HL-60 (cell line): ENCODE results near the gene PRKD1.

ENCODE experiments used
- DNase-seq, 2 experiments: peaks; one replicate each; pipeline ENCODE4 v3.0.0-alpha.2; 2010 to 2020; ENCODE audit warnings: low read depth in 1 of 2, low spot score in 1 of 2
- H3K27ac ChIP-seq: fragments of 250-450 bp; sonication (Bioruptor Pico); replicated peaks from 2 replicates; pipeline ENCODE4 v1.5.1; 2020; ENCODE audit warnings: mild to moderate bottlenecking, moderate library complexity
- H3K27me3 ChIP-seq: fragments of 250-450 bp; sonication (Bioruptor Pico); 2 replicates; pipeline ENCODE4 v1.5.1; 2021; ENCODE audit warnings: mild to moderate bottlenecking, moderate library complexity; ENCODE audit not compliant: insufficient read depth, poor library complexity, severe bottlenecking
- H3K4me3 ChIP-seq: replicated peaks from 2 replicates; pipeline ENCODE4 v1.5.1; 2011; ENCODE audit warnings: mild to moderate bottlenecking, control low read depth, low read length; ENCODE audit not compliant: insufficient read depth
- GABPA ChIP-seq: IDR thresholded peaks from 2 replicates; pipeline ENCODE4 v1.6.1; 2012; ENCODE audit warnings: low read depth
- POLR2AphosphoS5 ChIP-seq: IDR thresholded peaks from 2 replicates; pipeline ENCODE4 v1.6.1; 2012; ENCODE audit warnings: low read depth
- SPI1 ChIP-seq: IDR thresholded peaks from 2 replicates; pipeline ENCODE4 v1.6.1; 2012; ENCODE audit warnings: low read depth, mild to moderate bottlenecking, borderline replicate concordance
- TF ChIP-seq, protein P1 (sequence below): IDR thresholded peaks from 2 replicates; pipeline ENCODE4 v1.6.1; 2012; ENCODE audit warnings: low read depth; ENCODE audit not compliant: insufficient replicate concordance
- TF ChIP-seq, protein P2 (sequence below): IDR thresholded peaks from one replicate; pipeline ENCODE4 v1.5.1; 2011; ENCODE audit warnings: low read length, control low read depth, inconsistent platforms; ENCODE audit not compliant: insufficient read depth

PRKD1 gene

DNA sequence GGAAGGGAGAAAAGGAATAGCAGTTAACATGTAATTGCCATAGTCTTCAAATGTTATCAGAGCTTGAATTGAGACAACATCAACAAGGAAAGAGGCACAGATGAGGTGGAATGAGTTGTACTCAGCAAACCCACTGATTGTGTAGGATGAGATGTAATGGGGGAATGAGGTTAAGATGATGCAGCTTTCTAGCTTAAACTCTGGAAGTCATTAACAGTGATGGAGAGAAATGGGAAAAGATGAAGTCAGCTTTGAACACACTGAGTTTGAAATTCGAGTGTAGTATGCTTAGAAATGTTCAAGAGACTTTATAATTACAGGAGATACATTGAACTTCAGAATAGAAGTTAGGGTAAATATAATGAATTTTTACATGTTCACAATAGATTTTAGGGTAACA is 106.9 kb downstream of the PRKD1 start:
- no peak for DNase-seq
- no peak overlapping the region for H3K27ac ChIP-seq
- no peak overlapping the region for H3K4me3 ChIP-seq
- H3K27me3 ChIP-seq, result no peaks in the 10 kb centered on the region
- no peak for TF ChIP-seq GABPA
- TF ChIP-seq, protein P1, sequence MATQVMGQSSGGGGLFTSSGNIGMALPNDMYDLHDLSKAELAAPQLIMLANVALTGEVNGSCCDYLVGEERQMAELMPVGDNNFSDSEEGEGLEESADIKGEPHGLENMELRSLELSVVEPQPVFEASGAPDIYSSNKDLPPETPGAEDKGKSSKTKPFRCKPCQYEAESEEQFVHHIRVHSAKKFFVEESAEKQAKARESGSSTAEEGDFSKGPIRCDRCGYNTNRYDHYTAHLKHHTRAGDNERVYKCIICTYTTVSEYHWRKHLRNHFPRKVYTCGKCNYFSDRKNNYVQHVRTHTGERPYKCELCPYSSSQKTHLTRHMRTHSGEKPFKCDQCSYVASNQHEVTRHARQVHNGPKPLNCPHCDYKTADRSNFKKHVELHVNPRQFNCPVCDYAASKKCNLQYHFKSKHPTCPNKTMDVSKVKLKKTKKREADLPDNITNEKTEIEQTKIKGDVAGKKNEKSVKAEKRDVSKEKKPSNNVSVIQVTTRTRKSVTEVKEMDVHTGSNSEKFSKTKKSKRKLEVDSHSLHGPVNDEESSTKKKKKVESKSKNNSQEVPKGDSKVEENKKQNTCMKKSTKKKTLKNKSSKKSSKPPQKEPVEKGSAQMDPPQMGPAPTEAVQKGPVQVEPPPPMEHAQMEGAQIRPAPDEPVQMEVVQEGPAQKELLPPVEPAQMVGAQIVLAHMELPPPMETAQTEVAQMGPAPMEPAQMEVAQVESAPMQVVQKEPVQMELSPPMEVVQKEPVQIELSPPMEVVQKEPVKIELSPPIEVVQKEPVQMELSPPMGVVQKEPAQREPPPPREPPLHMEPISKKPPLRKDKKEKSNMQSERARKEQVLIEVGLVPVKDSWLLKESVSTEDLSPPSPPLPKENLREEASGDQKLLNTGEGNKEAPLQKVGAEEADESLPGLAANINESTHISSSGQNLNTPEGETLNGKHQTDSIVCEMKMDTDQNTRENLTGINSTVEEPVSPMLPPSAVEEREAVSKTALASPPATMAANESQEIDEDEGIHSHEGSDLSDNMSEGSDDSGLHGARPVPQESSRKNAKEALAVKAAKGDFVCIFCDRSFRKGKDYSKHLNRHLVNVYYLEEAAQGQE, result no peak
- TF ChIP-seq, protein P2, sequence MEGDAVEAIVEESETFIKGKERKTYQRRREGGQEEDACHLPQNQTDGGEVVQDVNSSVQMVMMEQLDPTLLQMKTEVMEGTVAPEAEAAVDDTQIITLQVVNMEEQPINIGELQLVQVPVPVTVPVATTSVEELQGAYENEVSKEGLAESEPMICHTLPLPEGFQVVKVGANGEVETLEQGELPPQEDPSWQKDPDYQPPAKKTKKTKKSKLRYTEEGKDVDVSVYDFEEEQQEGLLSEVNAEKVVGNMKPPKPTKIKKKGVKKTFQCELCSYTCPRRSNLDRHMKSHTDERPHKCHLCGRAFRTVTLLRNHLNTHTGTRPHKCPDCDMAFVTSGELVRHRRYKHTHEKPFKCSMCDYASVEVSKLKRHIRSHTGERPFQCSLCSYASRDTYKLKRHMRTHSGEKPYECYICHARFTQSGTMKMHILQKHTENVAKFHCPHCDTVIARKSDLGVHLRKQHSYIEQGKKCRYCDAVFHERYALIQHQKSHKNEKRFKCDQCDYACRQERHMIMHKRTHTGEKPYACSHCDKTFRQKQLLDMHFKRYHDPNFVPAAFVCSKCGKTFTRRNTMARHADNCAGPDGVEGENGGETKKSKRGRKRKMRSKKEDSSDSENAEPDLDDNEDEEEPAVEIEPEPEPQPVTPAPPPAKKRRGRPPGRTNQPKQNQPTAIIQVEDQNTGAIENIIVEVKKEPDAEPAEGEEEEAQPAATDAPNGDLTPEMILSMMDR, result no peak
- TF ChIP-seq SPI1, result no peak
- no peak for TF ChIP-seq POLR2AphosphoS5

GRCh38 chr14:29817767-29818405 is 109.8 kb downstream of the PRKD1 start:
- no peak for DNase-seq
- H3K27me3 ChIP-seq, result no peaks in the 10 kb centered on the region
- TF ChIP-seq POLR2AphosphoS5 (no peak), GABPA (no peak), SPI1 (no peak)
- TF ChIP-seq, protein P1, result no peak
- TF ChIP-seq, protein P2, result no peak
- no peak overlapping the region for H3K4me3 ChIP-seq
- no peak overlapping the region for H3K27ac ChIP-seq

GRCh38 chr14:29815016-29815674 is 112.5 kb downstream of the PRKD1 start:
- no peak for DNase-seq
- no peak for TF ChIP-seq GABPA
- TF ChIP-seq, protein P1, result no peak
- TF ChIP-seq, protein P2, result no peak
- no peak for TF ChIP-seq POLR2AphosphoS5
- no peak for TF ChIP-seq SPI1
- H3K27me3 ChIP-seq, result no peaks in the 10 kb centered on the region
- H3K27ac ChIP-seq, result no peak overlapping the region
- H3K4me3 ChIP-seq, result no peak overlapping the region
